Activated CD8-positive, alpha-beta memory T cell treated with anti-CD3 and anti-CD28 coated beads for 36 hours (primary cell): ENCODE results near the gene SLC37A2. TPM values are rescaled to one million over a fixed set of nuclear protein-coding genes. Genes with fewer than 3 reads are reported as not detected.
"Not testable (repeated sequence)": the region's sequence is repeated elsewhere in the genome, so short reads cannot be mapped to it uniquely, and the experiment has no call there.

Experiments used
- CTCF ChIA-PET: fragments of 350-600 bp; sonication (Branson Sonifier 250); formaldehyde crosslinking; loops from one replicate; lab custom pipeline; 2021; ENCODE audit warnings: antibody characterized with exemption; lab: Charles Lee
- POLR2A ChIA-PET: fragments of 350-600 bp; sonication (Branson Sonifier 250); formaldehyde crosslinking; loops from one replicate; lab custom pipeline; 2021; ENCODE audit warnings: antibody characterized with exemption; lab: Charles Lee
- total RNA-seq, 2 experiments: library from RNA; stranded (reverse); gene quantifications; one replicate each; pipeline ENCODE4 v1.2.3, GENCODE V29; 2021

The SLC37A2 gene
- total RNA-seq, 2 experiments from 2014 or later, result 0.30 to 0.65 TPM

- POLR2A ChIA-PET, result no interaction called here
- CTCF ChIA-PET, result no interaction called here
These were observed 18.1 kb downstream of the SLC37A2 start for GRCh38 chr11:125081098-125081798.

DNA sequence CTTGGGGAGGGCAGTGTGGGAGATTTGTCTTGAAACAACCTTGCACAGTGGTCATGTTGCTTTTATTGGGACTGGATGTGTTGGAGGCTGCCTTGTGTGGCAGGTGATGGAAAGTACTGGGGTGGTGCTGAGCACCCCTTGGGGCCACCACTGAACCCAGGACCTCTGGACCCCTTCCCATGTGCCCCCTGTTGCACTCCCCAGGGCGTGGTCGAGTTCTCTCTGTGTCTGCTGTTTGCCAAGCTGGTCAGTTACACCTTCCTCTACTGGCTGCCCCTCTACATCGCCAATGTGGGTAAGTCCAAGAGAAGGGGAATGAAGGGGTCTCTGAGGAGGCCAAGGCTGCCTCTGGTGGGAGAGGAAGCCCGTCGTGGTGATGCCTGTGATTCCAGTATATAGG is 18.9 kb downstream of the SLC37A2 start:
- POLR2A ChIA-PET, result no interaction called here
- CTCF ChIA-PET, result no interaction called here

DNA sequence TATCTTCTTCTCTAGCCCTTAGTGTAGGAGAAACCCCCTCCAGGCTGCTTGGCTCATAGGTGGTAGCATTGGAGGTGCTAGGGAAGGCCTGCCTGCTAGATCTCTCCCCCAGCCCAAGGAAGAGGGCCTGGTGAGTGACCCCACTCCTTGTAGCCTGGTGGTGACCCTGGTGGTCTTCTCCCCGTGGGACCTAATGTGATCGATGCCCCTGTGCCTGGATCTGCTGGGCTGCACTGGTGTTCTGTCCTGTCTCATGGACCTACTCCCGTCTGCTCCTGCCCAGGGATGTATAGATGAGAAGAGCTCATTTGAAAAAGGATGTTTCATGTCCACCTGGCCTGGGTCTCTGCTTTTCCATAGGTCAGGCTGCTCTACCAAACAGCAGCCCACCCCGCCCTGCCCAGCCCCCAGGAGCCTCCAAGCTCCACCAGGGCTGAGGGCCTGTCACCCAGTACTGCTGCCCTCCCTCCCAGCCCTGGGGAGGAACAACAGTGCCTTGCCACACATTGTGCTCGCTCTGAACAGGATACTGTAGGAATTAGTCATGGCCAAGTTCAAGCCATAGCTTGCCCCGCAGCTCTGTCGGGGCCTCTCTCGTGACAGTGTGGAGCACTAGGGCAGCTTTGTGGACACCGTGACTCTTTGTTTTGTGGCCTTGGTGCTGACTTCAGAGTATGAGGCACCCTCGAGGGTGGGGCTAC is 19.7 kb downstream of the SLC37A2 start:
- CTCF ChIA-PET, result no interaction called here
- POLR2A ChIA-PET, result no interaction called here

GRCh38 chr11:125083312-125084056 is 20.4 kb downstream of the SLC37A2 start:
- POLR2A ChIA-PET, result no interaction called here
- CTCF ChIA-PET, result no interaction called here

- CTCF ChIA-PET, result no interaction called here
These were observed 20.9 kb downstream of the SLC37A2 start for GRCh38 chr11:125084057-125084416.

DNA sequence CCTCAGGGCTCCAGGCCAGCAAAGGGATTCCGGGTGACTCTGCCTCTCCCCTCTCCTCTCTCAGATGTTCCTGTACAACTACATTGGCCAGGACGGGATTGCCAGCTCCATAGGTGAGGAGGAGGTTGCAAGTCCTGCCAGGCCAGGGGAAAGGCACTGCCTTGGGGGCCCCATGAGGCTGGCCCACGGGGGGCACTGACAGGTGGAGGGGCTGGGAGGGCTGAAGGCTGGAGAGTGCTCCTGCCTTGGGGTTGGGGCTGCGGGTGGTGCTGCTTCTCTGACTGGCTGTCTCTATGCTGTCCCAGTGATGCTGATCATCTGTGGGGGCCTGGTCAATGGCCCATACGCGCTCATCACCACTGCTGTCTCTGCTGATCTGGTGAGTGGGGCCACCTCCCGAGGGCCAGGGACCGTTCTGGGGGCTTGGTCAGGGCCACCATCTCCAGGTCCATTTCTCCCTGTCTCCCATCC is 21.7 kb downstream of the SLC37A2 start:
- ChIA-PET CTCF (no interaction called here), POLR2A (no interaction called here)

More at GRCh38 chr11:125084057-125084416, 20.9 kb downstream of the SLC37A2 start:
- POLR2A ChIA-PET, result no interaction called here

- POLR2A ChIA-PET, result no interaction called here
- CTCF ChIA-PET, result no interaction called here
These were observed 22.4 kb downstream of the SLC37A2 start for GRCh38 chr11:125085301-125086081.

GRCh38 chr11:125086633-125087296 is 23.7 kb downstream of the SLC37A2 start:
- CTCF ChIA-PET, result no interaction called here
- POLR2A ChIA-PET, result interaction anchor here (0.6 kb wide), 1 partner anchor 56 kb away, joined by 3 read pairs; no protein-coding TSS in a partner anchor

GRCh38 chr11:125088123-125088522 is 25.0 kb downstream of the SLC37A2 start:
- POLR2A ChIA-PET, result no interaction called here
- CTCF ChIA-PET, result interaction anchor here (0.7 kb wide), 1 partner anchor 54 kb away, joined by 3 read pairs; no protein-coding TSS in a partner anchor

DNA sequence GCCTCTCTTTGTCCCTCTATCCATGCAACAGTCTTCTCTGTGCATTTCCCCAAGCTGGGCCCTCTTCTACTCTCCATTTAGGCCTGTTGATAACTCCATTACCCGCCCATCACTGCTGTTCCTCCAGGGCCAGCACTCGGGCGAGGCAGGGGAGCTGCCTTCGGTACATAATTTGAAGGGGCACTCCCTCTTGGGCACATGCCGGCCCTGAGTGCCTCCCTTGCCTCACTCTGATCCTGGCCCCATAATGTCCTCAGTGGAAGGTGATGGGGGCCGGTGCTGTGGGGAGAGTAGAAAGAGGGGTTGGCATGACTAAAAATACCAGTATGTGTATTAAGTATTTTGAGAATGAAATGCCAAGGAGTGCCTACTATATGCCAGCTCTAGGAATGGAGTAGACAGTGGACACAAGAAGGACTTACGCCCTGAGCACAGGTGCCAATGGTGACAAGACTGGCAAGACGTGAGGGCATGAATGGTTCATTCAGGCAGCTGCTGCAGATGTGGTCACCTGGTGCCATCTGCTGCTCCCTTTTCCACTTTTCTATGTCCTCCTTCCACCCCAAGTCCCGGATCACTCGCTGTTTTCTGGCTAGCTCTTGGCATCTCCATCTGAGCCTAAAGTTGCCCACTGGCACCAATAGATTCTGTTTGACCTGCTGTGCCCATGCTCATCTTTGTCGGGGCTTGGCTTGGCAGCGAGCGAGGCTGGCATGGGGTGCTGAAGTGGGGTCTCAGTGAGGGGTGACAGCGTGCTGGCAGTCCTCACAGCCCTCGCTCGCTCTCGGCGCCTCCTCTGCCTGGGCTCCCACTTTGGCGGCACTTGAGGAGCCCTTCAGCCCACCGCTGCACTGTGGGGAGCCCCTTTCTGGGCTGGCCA is 25.7 kb downstream of the SLC37A2 start:
- ChIA-PET POLR2A (no interaction called here), CTCF (interaction anchor here (0.7 kb wide), 1 partner anchor 53 kb away, joined by 3 read pairs; no protein-coding TSS in a partner anchor)

DNA sequence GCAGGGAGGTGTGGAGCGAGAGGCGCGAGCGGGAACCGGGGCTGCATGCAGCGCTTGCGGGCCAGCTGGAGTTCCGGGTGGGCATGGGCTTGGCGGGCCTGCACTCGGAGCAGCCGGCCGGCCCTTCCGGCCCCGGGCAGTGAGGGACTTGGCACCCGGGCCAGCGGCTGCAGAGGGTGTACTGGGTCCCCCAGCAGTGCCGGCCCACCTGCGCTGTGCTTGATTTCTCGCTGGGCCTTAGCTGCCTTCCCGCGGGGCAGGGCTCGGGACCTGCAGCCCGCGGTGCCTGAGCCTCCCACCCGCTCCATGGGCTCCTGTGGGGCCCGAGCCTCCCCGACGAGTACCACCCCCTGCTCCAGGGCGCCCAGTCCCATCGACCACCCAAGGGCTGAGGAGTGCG is 26.4 kb downstream of the SLC37A2 start:
- POLR2A ChIA-PET, CTCF ChIA-PET: not testable (repeated sequence)

GRCh38 chr11:125090151-125090550 is 27.0 kb downstream of the SLC37A2 start:
- POLR2A ChIA-PET, result not testable (repeated sequence)
- CTCF ChIA-PET, result interaction anchor here (1.3 kb wide), 1 partner anchor 256 kb away, joined by 5 read pairs; no protein-coding TSS in a partner anchor

- ChIA-PET POLR2A (no interaction called here), CTCF (interaction anchor here (1.1 to 1.4 kb wide), 3 partner anchors 38 to 255 kb away, joined by 4 to 5 read pairs (median 4); no protein-coding TSS in a partner anchor)
These were observed 27.7 kb downstream of the SLC37A2 start for GRCh38 chr11:125090816-125091215.

DNA sequence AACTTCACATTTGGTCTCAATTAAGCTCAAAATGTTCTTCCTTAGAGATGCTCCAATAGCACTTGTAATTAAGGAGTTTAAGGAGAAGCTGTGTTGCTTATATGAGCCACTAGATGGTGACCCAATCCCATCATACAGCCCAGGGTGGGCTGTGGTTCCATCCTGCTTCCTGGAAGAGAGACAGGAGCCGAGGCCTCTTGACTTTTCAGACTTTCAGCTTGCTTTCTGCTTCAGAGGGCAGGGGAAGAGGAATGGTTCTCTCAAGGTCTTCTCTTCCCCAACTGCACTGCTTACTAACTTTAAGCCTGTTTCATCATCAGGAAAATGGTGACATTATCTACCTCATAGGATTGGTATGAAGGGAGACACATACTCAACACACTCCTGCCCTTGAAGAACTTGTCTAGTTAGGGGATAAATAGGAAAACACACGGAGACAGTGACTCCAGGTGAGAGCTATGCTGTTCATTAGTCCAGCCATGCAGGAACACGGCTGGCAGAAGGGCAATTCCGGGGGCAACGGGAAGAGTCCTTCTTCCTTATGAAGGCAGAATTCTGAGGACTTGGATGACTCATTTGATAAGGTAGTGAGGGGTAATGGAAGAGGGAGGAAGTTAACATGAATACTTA is 28.3 kb downstream of the SLC37A2 start:
- ChIA-PET CTCF (interaction anchor here (1.1 to 1.5 kb wide), 4 partner anchors 33 to 255 kb away, joined by 4 to 5 read pairs (median 4); no protein-coding TSS in a partner anchor), POLR2A (interaction anchor here (0.6 kb wide), 1 partner anchor 240 kb away, joined by 5 read pairs; no protein-coding TSS in a partner anchor)

GRCh38 chr11:125091877-125092664 is 29.0 kb downstream of the SLC37A2 start:
- POLR2A ChIA-PET, result no interaction called here
- CTCF ChIA-PET, result interaction anchor here (1.1 to 1.5 kb wide), 3 partner anchors 32 to 50 kb away, joined by 4 to 5 read pairs (median 4); no protein-coding TSS in a partner anchor

GRCh38 chr11:125092669-125093068 is 29.6 kb downstream of the SLC37A2 start:
- CTCF ChIA-PET, result interaction anchor here (1.5 kb wide), 1 partner anchor 31 kb away, joined by 5 read pairs; no protein-coding TSS in a partner anchor
- POLR2A ChIA-PET, result no interaction called here
